HG03108 (cell line): ENCODE results near the gene LMTK3.

Experiments used
- ATAC-seq: cut with Tn5 transposase; IDR thresholded peaks from one replicate; pipeline ENCODE4 v1.9.1; 2021; ENCODE audit warnings: moderate library complexity; ENCODE audit not compliant: unreplicated experiment

Gene LMTK3

DNA sequence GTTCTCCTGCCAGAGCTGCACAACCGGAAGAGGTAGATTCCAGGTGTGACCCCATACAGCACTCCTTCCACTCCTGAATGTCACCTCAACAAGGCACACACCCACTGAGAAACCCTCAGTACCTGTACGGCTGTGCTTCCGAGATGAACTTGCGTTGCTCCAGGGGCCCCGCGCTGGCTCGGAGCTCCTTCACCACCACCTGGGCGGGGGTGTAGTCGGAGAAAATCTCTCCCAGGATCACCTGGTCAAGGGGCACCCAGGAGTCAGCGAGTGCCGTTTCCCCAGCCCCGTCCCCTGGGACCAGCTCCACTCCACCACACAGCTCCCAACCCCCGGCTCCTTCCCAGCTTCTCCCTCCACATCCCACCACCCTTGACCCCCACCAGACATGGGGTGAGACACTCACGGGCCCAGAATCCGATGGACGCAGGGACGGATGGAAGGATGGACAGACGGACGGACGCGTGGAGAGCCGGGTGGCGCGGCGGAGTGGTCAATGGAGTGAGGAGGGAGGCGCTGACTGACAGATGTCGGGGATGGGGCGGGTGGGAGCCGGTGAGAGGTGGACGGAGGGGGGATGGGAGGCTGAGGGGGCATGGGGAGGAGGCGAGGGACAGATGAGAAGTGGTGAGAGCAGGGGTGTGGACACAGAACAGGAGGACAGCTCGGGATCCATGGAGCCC lies 2.8 kb downstream of the LMTK3 start:
- ATAC-seq, result no peak

DNA sequence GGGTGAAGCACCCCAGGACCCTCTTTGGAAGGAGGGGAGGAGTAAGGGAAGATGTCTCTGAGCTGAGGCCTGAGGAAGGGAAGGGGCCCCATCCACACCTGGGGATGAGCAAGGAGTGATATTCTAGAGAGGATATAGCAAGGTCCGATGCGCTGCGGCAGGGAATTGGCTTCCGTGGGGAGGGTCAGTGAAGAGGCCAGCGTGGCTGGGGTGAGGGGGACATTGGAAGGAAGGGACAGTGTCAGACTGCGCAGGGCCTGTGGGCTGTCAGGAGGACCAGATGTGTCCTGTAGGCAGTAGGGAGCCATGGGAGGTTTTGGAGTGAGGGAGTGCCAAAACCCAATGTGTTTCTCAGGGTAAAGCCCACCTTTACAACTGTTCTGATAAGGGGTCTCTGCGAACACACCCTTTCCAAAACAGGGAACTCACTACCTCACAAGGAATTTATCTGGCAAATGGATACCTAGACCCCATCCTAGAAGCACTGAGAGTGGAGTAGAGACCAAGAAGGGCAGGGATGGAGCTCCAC lies 3.7 kb downstream of the LMTK3 start:
- ATAC-seq, result no peak

DNA sequence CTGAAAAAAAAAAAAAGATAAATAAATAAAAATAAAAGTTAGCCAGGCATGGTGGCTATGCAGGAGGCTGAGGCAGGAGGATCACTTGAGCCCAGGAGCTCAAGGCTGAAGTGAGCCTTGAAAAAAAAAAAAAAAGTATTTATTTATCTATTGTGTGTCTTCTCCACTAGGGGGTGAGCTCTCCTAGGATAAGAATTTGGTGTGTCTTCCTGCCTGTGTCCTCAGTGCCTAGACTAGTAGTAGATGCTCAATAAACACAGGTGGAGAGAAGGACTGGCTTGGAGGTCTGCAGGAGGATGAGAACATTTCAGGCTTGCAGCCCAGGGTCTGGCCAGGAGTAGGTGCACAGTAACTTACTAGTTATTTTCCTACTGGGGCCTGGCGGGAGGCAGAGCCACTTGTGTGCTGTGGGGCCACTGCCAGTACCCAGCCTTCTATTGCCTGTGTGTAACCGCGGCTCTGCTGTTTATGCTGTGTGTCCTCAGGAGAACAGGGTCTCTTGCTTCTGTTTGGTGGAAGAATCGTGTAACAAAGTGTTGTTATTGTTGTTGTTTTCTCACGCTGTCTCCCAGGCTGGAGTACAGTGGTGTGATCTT lies 5.4 kb downstream of the LMTK3 start:
- ATAC-seq, result no peak

DNA sequence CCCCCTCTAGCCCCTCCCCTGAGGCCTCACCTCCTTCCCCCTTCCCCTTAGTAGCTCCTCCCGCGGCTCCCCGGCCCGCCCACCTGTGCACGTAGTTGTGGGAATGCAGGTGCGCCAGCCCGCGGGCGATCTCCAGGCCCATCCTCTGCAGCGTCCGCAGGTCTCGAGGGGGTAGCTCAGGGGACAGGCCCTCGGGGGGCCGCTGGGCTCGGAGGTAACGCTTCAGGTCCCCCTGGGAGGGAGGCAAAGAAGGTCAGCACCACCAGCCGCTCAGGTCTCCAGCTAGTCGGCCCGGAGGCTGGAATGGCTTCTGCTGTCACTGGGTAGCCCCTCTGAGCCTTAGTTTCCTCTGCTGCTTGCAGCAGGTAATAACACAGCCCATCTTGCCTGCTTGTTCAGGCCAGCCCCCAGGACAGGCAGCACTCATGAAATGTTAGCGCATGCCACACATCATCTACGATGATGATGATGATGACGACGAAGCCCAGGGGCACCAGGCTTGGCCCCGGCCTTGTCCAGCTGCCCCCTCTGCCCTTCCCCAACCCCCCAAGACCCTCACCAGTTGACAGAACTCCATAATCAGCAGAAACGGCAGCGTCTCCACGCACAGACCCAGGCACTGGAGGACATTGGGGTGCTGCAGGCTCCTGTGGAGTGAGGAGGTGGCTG lies 9.2 kb downstream of the LMTK3 start:
- ATAC-seq, result no peak

DNA sequence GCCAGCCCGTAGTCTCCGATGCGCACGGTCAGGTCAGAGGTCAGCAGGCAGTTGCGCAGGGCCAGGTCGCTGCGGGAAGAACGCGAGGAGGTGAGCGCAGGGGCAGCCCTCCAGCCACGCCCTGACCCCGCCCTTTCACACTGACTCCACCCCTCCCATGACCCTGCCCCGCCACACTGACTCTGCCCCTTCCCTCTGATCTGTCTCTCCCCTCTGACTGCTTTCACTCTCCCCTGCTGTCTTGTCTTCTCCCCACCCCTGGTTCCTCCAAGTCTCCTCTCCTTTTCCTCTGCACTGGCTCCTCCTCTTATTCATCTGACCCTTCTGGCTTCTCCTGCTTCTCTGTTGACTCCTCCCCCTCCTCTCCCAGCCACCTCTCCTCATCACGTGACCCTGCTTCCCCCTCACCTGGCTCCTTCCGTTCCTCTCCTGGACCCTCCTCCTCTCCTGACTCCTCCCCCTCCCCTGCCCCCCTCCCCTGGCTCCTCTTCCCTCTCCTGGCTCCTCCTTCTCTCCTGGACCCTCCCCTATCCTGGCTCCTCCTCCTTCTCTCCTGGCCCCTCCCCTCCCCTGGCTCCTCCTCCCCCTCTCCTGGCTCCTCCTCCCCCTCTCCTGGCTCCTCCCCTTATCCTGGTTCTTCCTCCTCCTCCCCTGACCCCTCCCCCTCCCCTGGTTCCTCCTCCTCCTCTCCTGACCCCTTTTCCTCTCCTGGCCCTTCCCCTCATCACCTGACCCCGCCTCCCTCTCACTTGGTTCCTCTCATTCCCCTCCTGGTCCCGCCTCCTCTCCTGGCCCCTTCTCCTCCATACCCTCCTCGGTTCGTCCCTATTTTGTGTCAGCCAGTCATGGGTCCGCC lies 9.9 kb downstream of the LMTK3 start:
- ATAC-seq, result no peak

DNA sequence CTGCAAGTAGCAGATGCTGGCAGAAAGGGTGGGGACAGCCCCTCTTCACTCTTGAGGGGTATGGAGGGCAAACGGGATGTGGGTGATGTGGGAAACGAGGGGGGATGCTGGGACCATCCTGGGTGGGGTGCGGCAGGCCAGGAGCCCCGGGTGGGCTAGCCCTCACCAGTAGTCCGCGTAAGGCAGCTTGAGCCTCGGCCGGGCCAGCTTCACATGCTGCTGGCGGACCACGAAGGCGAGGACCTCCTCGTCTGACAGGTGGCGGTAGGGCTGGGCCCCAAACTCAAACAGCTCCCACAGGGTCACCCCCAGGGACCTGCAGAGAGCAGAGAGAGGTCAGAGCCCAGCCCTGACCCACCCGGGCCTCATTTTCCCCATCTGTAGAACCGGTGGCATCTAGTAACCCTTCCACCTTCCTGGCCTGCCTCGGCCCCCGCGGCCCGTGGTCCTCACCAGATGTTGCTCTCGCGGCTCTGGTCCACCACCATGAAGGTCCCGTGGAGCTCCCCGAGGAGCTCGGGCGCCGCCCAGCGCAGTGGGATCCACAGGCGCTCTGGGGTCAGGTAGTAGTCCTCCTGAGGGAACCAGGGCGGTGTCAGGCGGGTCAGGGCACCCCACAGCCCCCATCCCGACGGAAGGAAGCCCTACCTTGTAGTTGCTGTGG lies 10.7 kb downstream of the LMTK3 start:
- no peak for ATAC-seq

DNA sequence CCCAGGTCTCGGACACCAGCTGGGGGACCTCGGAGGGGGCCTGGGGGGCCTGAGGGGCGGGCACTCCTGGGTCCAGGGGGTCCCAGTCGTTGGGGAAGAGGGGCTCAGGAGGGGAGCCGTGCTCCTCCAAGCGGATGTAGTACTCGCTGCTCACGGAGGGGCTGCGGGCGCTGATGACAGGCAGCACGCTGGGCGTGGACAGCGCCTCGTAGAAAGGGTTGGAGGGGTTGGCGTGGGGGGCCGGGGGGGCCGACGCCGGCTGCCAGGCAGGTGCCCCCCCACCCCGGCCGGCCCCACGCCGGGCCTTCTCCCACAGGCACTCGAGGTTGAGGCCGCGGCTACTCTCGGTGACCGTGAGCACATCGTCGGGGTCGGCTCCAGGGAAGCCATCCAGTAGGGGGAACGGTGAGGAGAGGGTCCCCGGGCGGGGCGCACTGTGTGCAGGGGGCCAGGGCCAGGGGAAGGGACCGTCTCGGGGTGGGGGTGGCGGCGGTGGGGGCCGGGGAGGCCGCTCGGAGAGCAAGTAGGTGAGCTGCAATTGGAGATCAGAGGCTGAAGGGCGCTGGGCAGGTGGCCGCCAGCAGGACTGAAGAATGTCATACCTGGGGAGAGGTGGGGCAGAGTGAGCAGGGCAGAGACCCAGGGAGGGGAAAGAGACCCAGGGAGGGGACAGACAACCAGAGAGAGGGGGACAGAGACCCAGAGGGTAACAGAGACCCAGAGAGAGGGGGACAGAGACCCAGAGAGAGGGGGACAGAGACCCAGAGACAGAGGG lies 12.1 kb downstream of the LMTK3 start:
- no peak for ATAC-seq

DNA sequence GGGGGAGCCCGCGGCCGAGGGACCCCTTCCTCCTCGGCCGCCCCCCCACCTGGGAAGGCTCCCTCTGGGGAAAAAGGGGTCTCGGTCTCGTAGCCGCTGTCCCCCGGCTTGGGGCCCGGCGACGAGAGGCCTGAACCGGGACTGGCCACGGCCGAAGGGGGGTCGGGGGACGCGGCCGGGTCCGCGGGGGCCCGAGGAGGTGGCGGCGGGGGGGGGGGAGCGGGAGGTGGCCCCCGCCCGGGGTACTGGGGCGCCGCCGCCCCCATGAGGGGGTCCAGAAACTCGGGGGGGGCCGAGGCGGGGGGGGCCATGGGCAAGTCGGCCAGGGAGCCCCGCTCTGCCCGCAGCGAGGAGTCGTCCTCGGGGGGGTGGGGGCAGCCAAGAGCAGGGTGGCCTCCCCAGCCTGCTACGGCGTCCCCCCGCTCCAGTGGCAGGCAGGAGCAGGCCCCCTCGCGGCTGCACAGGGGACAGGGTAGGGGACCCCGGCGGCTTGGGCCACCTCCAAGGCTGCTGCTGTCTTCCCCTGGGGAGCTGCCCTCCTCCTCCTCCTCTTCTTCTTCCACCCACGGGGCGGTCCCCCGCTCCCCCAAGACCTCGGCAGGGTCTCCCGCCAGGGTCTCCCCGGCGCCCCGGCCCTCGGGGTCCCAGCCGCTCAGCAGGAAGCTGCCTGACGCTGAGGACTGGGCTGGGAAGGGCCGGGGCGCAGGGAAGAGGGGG lies 12.9 kb downstream of the LMTK3 start:
- ATAC-seq, result no peak

DNA sequence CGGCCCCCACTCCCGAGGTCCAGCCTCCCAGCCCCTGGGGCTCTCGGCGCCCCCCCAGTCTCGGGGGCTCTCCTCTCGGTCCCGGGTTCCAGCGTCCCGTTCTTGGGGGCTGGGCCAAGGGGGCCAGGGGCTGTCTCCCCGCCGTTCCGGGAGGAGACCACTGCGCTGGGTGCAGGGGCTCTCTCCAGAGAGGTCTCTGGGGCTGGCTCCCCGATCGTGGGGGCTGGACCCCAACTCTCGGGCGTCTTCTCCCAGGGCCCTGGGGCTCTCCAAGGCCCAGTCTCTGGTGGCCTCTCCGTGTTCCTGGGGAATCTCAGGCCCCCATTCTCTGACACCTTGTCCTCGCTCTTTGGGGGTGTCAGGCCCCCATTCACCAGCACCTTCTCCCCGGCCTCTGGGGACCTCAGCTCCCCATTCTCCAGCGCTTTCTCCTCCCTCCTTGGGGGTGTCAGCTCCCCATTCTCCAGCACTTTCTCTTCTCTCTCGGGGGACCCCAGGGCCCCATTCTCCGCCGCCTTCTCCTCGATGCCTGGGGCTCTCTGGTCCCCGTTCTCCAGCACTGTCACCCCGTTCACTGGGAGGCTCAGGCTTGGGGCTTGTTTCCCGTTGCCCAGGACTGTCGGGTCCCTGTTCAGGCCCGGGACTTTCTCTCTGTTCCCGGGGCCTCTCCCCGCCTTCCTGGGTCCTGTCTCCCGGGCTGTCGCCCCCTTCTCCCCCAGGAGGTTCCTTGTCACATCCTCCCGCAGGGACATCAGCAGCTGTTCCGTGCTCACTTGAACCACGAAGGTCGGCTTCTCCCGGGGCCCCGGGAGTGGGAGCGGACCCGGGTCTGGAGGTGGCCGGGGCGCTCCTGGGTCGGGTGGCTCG lies 13.7 kb downstream of the LMTK3 start:
- ATAC-seq, result no peak

DNA sequence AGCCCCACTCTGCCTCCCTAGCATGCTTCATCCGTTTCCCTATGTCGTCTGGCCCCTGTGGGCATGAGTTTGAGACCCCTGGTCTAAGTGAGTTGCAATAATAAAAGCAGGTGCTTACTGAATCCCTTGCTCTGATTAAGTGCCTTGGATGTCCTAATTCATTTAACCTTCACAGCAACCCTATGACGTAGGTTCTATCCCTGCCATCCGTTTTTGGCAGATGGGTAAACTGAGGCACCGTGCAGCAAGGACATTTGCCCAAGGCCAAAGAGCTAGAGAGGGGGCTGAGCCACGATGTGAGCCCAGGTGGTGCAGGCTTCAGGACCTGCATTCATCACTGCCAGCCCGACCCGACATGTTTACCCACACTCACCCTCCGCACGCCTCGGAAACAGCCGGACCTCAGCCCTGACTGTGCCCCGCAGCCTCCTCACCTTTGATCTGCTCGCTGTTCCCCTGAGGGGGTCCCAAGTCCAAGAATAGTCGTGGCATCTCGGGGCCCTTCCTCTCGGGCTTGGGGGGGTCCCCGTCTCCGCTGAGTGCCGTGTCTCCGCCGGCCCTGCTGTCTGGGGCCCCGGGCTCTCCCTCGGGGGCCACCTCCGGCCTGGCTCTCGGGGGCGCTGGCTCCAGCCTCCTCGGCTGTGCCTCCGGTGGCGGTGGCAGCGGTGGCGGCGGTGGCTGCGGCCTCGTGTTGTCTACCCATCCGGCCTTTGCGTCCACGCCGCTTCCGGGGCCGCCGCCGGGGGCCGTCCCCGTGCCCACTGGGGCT lies 14.5 kb downstream of the LMTK3 start:
- ATAC-seq, result no peak

DNA sequence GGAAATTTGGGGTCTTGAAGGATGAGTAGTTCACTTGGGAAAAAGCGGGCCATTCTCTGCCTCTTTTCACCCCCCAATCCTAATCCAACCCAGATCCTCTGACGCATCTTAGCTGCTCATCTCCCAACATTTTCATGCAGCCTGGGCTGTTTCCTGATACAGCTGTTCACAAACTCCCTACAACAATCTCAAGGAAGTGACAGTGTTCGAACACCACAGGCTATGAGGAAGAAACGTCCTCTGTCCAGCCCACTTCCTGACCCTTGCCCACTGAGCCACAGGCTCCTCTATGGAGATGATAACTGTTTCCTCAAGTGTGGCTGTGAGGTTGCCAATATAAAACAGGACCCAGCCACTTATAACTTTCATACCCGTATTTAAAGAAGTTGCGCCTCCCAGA lies 16.2 kb downstream of the LMTK3 start:
- no peak for ATAC-seq

DNA sequence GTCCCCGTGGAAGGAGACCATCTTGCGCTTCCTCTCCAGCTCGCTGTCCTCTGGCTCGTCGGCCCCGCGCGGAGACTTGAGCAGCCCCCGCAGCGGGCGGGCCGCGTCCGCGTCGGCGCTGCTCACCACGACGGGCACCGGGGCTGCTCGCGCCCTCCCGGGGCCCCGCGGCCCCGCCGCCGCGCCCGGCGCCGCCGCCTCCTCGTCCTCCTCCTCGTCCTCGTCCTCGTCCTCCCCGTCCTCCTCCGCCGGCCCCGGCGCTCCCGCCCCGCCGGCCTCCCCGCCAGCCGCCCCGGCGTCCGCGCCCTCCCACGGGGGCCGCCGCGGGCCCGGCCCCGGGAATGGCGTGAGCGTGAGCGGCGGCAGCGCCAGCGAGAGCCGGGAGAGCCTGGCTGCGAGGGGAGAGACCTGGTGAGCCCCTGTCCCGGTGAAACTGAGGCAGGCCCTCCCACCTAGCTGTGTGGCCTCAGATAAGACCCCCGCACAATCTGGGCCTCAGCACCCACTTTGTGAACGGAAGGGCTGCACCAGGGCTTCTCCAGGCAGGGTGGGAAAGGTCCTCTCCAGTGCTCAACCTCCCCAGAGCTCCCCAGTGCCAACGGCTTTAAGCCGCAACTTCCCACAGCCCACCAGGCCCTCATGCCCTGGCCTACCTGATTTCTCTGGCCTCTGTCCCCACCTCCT lies 17.8 kb downstream of the LMTK3 start:
- ATAC-seq, result no peak

DNA sequence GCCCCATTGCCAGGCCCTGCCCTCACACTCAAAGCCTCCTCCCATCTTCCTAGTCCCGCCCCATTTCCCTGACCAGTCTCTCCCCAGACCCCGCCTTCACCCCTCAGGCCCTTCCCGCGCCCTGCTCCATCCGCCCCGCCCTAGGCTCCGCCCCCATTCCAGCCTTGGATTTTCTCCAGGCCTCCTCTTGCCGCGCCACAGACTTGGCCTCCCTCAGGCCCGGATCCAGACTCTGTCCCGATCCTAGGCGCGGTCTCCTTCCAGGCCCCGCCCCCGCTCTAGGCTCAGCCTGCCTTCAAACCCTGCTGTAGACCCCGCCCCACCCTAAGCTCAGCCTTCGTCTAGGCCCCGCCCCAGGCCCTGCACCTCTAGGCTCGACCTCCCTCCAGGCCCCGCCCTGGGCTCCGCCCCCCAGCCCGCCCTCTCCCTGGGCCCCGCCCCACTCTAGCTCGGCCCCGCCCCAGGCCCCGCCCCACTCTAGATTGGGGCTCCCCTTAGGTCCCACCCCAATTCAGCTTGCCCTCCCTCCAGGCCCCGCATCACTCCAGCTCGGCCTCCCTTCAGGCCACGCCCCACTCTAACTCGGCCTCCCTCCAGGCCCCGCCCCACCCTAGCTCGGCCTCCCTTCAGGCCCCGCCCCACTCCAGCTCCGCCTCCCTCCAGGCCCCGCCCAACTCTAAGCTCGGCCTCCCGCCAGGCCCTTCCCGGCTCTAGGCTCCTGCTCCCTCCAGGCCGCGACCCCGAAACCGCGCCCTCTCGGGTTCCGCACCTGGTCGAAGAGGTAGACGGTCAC lies 18.5 kb downstream of the LMTK3 start:
- ATAC-seq, result peak; percentile 50

DNA sequence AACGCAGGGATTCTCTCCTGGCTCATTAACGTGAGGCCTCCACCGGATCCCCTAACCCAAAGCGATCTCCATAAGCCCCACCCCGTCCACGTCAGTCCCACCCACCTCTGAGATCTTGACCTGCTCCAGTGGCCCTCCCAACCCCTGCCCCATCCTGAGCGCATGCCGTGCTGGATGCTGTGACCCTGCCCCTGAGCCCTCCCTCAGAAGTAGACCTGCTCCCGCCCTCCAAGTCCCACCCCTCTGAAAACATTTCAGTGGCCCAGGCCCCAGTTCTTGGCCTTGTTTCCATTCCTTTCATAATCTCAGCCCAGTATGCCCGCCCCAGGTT lies 19.9 kb downstream of the LMTK3 start:
- ATAC-seq, result no peak

DNA sequence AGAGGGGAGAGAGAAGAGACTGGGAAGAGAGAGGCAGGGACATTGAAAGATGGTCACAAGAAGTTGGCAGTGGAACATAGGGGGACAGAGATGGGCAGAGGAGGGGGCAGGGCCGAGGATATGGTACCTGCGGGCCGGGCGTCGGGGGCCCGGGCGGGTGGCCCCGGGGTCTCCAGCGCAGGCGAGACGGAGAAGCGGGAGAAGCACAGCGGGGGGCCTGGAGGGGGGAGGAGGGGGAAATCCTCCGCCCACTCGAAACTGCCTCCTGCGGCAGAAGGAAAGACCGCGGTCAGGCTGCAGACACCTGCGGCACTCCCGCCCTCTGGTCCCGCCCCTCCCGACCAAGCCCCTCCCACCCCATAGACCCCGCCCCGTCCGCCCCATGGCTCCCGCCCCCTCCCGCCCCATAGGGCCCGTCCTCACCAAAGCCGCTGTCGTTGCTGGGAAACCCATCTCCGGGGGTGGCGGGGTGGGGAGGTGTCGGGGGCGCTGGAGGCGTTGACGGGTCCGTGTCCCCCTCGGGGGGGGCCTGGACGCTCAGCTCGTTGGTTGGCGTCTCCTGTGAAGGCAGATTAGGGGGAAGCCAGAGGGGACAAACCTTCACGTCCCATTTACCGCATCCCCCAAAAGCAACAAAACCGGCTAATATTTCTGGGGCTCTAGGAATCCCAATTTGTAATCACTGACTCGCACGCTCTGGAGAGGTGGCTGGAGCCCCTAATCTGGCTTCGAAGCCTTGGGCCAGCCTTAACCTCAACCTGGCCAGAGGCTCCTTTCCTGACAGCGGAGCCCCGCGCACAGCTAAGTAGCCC lies 20.4 kb downstream of the LMTK3 start:
- ATAC-seq, result no peak
